ENCODE results near the gene BAK1. TPM values are rescaled to one million over a fixed set of nuclear protein-coding genes. Genes with fewer than 3 reads are reported as not detected.

BAK1 gene
- 36.4 TPM for polyA plus RNA-seq (2013, experiment 1 of 2)
- 29.6 TPM for polyA plus RNA-seq (2013, experiment 2 of 2)

- 4 to 6% methylated on average over 17 to 22 of the region's 24 CpGs for WGBS, 2 experiments (ENCODE audit: insufficient coverage in 2 of 2)
- no peaks in the 10 kb centered on the region for H3K9me3 ChIP-seq (ENCODE audit: control insufficient read depth, low read length)
- H3K27ac ChIP-seq (ENCODE audit: low read depth, low read length, severe bottlenecking) = peak within 1 kb of the TSS; percentile 45
- H3K36me3 ChIP-seq (ENCODE audit: control insufficient read depth, insufficient read depth, low read length) = peaks cover 30% of the 10 kb centered on the region
- H3K4me1 ChIP-seq (ENCODE audit: control insufficient read depth, insufficient read depth, low read length, poor library complexity, severe bottlenecking) = peaks cover 3% of the 10 kb centered on the region
- H3K4me3 ChIP-seq (ENCODE audit: extremely low read depth, insufficient read depth, low read length, poor library complexity, severe bottlenecking) = peak within 1 kb of the TSS; percentile 87
Observed at GRCh38 chr6:33579828-33580714, at the start of gene BAK1. BAK1 (minus strand) TSS chr6:33580276; CDS start chr6:33577604, 2,672 bp downstream.

DNA sequence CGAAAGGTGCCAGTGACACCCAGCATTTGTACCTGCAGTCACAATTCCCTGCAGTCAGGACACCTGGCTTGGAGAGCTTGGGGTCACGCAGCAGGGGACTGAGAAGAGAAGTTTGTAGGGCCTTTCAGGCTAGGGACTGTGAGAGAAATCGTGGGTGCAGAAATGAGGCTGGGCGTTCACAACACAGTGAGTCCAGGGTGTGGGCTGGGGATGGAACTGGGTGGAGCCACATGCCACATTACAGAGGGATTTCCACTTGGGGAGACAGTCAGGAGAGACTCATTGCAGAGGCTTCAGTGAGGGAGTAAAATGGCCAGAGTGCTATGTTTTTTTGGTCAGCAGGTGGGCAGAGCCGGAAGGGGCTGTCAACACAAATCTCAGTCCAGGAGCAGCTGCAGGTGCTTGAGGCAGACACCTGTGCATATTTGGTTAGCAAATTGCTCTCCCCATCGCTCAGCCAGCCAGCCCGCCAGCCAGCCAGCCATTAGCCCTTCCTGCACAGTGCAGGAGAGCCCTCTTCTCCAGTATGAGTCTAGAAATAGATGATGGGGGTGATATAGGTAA, 48.4 kb upstream of the BAK1 start:
- Histone ChIP-seq H3K27ac (ENCODE audit: low read depth, low read length, severe bottlenecking) (no peak overlapping the region), H3K4me3 (ENCODE audit: extremely low read depth, insufficient read depth, low read length, poor library complexity, severe bottlenecking) (no peak overlapping the region), H3K4me1 (ENCODE audit: control insufficient read depth, insufficient read depth, low read length, poor library complexity, severe bottlenecking) (no peaks in the 10 kb centered on the region), H3K9me3 (ENCODE audit: control insufficient read depth, low read length) (no peaks in the 10 kb centered on the region), H3K36me3 (ENCODE audit: control insufficient read depth, insufficient read depth, low read length) (no peaks in the 10 kb centered on the region)
- 79 to 93% methylated on average over 5 to 6 of the region's 7 CpGs for WGBS, 2 experiments (ENCODE audit: insufficient coverage in 2 of 2)

GRCh38 chr6:33627876-33628275, 47.8 kb upstream of the BAK1 start:
- Histone ChIP-seq H3K4me3 (ENCODE audit: extremely low read depth, insufficient read depth, low read length, poor library complexity, severe bottlenecking) (no peak overlapping the region), H3K4me1 (ENCODE audit: control insufficient read depth, insufficient read depth, low read length, poor library complexity, severe bottlenecking) (no peaks in the 10 kb centered on the region), H3K36me3 (ENCODE audit: control insufficient read depth, insufficient read depth, low read length) (no peaks in the 10 kb centered on the region), H3K9me3 (ENCODE audit: control insufficient read depth, low read length) (no peaks in the 10 kb centered on the region), H3K27ac (ENCODE audit: low read depth, low read length, severe bottlenecking) (no peak overlapping the region)
- WGBS, 2 experiments (ENCODE audit: insufficient coverage in 2 of 2) = 50 to 80% methylated on average over 1 to 4 of the region's 5 CpGs

DNA sequence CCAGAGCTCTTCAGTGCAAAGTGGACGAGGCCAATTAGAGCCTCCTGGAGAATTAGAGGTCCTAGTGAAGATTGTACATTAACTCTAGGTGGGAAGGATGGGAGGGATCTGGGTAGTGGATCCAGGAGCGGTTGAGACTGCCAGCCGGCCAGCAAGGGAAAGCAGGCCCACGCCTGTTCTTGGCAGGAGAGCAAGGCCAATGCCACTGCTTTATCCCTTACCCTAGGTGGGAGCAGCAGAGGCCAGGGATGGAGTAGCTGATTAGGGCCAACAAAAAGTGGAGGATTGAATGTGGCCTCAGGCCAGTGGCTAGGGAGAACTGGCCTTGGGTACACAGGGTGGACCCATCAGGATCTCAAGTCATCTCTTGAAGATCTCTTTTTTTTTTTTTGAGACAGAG, 44.8 kb upstream of the BAK1 start:
- H3K4me1 ChIP-seq (ENCODE audit: control insufficient read depth, insufficient read depth, low read length, poor library complexity, severe bottlenecking) = peaks cover 6% of the 10 kb centered on the region
- H3K9me3 ChIP-seq (ENCODE audit: control insufficient read depth, low read length) = no peaks in the 10 kb centered on the region
- no peak overlapping the region for H3K27ac ChIP-seq (ENCODE audit: low read depth, low read length, severe bottlenecking)
- H3K36me3 ChIP-seq (ENCODE audit: control insufficient read depth, insufficient read depth, low read length) = no peaks in the 10 kb centered on the region
- H3K4me3 ChIP-seq (ENCODE audit: extremely low read depth, insufficient read depth, low read length, poor library complexity, severe bottlenecking) = no peak overlapping the region
- WGBS, 2 experiments (ENCODE audit: insufficient coverage in 2 of 2) = 98 to 99% methylated on average over 4 of the region's 4 CpGs

GRCh38 chr6:33623895-33624381, 43.9 kb upstream of the BAK1 start:
- no peaks in the 10 kb centered on the region for H3K9me3 ChIP-seq (ENCODE audit: control insufficient read depth, low read length)
- H3K36me3 ChIP-seq (ENCODE audit: control insufficient read depth, insufficient read depth, low read length) = no peaks in the 10 kb centered on the region
- H3K4me1 ChIP-seq (ENCODE audit: control insufficient read depth, insufficient read depth, low read length, poor library complexity, severe bottlenecking) = peaks cover 11% of the 10 kb centered on the region
- no peak overlapping the region for H3K27ac ChIP-seq (ENCODE audit: low read depth, low read length, severe bottlenecking)
- WGBS, 2 experiments (ENCODE audit: insufficient coverage in 2 of 2) = 80 to 89% methylated on average over 6 of the region's 6 CpGs
- H3K4me3 ChIP-seq (ENCODE audit: extremely low read depth, insufficient read depth, low read length, poor library complexity, severe bottlenecking) = no peak overlapping the region

DNA sequence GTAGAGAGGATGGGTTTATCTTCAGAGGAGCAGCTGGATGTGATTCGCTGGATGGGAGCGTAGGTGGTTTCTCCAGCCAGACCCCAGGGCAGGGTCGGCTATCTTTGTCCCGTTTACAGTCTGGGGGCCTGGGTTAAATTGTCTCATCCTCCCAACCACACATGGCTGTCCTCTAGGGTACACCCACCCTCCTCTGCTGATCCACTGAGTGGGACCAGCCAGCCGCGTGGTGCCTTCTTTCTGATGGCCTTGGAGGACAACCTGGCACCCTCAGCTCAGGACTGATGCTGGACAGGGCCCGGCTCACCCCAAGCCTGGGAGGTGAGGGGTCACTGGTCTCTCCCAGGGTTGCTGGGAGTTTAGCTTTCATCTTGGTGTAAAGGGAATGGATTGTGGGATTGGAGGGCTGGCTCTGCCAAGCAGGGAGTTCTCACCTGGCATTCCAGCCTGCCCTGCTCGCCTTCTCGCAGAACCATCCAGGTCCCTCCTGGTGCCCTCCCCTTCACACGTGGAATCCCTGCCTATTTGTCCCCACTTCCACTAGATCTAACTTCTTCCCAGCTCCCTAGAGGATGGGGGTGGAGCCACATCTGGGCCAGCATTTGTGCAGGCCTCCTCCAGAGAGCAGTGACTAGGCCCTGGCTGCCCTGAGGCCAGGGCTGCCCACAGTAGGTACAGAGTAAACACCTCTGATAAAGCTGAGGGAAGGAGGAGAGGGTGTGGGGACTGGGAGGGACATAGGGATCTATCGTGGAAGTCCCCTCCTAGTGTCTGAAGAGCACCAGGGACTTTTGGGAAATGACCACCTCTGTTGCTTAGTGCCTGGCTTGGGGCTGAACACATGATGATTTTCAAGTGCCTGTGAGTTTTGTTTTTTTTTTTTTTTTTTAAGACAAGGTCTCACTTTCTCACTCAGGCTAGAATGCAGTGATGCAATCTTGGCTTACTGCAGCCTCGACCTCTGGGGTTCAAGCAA, 42.7 kb upstream of the BAK1 start:
- no peak overlapping the region for H3K4me3 ChIP-seq (ENCODE audit: extremely low read depth, insufficient read depth, low read length, poor library complexity, severe bottlenecking)
- 60 to 77% methylated on average over 7 to 8 of the region's 12 CpGs for WGBS, 2 experiments (ENCODE audit: insufficient coverage in 2 of 2)
- H3K27ac ChIP-seq (ENCODE audit: low read depth, low read length, severe bottlenecking) = no peak overlapping the region

DNA sequence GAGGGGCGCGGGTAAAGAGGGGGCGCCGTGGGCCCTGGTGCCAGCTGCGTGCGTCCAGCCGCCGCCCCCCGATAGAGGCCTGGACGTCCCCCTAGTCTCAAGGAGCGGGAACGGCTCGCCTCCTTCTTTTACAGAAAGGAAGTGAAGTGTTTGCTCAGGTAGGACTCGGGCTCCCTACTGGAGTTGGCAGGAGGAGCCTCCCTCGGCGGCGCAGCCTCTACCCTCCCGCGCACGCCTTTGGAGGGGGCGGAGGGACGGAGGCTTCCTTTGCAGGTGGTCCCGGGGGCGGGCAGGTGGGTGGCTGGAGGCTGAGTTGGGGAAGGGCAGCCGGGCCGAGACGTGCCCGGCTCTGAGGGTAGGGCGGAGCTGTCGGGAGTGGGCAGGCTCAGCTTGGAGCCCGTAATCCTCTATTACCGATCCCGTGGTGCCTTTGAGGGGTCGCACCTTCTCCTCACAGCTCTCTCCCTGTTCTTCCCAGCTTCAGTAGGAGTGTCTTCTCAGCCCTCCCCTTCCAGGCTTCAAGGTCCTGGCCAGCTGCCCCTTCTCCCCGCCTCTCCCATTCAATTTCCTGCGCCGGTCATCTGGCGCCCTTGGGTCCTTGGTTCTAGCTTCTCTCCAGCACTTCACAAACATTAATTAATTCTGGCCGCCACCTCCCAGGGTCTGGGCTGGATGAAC, 41.8 kb upstream of the BAK1 start:
- peaks cover 11% of the 10 kb centered on the region for H3K4me1 ChIP-seq (ENCODE audit: control insufficient read depth, insufficient read depth, low read length, poor library complexity, severe bottlenecking)
- H3K27ac ChIP-seq (ENCODE audit: low read depth, low read length, severe bottlenecking) = no peak overlapping the region
- no peaks in the 10 kb centered on the region for H3K36me3 ChIP-seq (ENCODE audit: control insufficient read depth, insufficient read depth, low read length)
- H3K9me3 ChIP-seq (ENCODE audit: control insufficient read depth, low read length) = no peaks in the 10 kb centered on the region
- peak overlapping the region; percentile 55 for H3K4me3 ChIP-seq (ENCODE audit: extremely low read depth, insufficient read depth, low read length, poor library complexity, severe bottlenecking)
- WGBS, 2 experiments (ENCODE audit: insufficient coverage in 2 of 2) = 4 to 8% methylated on average over 27 to 35 of the region's 39 CpGs

More for the DNA sequence above, 42.7 kb upstream of the BAK1 start:
- Histone ChIP-seq H3K36me3 (ENCODE audit: control insufficient read depth, insufficient read depth, low read length) (no peaks in the 10 kb centered on the region), H3K4me1 (ENCODE audit: control insufficient read depth, insufficient read depth, low read length, poor library complexity, severe bottlenecking) (peaks cover 11% of the 10 kb centered on the region), H3K9me3 (ENCODE audit: control insufficient read depth, low read length) (no peaks in the 10 kb centered on the region)

DNA sequence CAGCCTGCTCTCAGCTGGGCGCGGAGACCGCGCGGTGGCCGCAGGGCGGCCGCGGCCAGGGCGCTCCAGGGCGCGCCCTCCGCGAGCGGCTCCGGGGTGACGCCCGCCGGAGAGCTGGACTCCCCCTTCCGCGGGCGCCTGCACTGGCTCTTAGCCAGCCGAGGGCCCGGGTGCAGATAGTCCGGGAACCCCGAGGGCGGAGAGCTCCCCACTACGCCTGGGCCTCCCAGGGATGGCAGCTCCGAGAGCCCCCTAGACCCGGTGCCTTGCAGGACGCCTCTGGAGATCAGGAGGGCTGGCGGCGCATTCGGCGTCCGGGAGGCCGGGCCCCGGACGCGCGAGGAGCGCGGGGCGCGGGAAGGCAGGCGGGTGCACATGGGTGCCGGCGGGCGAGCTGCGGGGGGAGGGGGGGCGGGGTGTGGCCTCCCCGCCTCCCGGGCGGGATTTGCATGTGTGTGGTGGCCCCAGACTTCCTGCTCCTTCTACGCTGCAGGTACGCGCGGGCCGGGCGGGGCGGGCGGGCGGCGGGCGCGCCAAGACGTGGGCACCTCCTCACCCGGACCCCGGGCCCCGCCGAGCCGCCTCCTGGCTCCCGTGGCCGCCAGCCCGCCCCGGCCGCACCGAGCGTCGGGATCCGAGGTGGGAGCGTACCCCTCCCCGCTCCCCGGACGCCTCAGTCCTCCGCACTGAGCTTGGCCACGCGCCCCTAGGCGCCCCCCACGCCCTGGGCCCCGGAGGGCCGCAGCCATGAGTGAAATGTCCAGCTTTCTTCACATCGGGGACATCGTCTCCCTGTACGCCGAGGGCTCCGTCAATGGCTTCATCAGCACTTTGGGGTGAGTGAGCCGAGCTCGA, 41.0 kb upstream of the BAK1 start, which contains the start of gene ITPR3:
TSS of gene ITPR3 (plus strand) at position 467 of the 855 bp plus-strand sequence. CDS start at position 748, 281 bp downstream.
- WGBS, 2 experiments (ENCODE audit: insufficient coverage in 2 of 2) = 0 to 1% methylated on average over 60 to 70 of the region's 99 CpGs
- peaks cover 11% of the 10 kb centered on the region for H3K4me1 ChIP-seq (ENCODE audit: control insufficient read depth, insufficient read depth, low read length, poor library complexity, severe bottlenecking)
- no peak within 1 kb of the TSS for H3K27ac ChIP-seq (ENCODE audit: low read depth, low read length, severe bottlenecking)
- H3K36me3 ChIP-seq (ENCODE audit: control insufficient read depth, insufficient read depth, low read length) = no peaks in the 10 kb centered on the region
- H3K9me3 ChIP-seq (ENCODE audit: control insufficient read depth, low read length) = no peaks in the 10 kb centered on the region
- peak within 1 kb of the TSS; percentile 55 for H3K4me3 ChIP-seq (ENCODE audit: extremely low read depth, insufficient read depth, low read length, poor library complexity, severe bottlenecking)

DNA sequence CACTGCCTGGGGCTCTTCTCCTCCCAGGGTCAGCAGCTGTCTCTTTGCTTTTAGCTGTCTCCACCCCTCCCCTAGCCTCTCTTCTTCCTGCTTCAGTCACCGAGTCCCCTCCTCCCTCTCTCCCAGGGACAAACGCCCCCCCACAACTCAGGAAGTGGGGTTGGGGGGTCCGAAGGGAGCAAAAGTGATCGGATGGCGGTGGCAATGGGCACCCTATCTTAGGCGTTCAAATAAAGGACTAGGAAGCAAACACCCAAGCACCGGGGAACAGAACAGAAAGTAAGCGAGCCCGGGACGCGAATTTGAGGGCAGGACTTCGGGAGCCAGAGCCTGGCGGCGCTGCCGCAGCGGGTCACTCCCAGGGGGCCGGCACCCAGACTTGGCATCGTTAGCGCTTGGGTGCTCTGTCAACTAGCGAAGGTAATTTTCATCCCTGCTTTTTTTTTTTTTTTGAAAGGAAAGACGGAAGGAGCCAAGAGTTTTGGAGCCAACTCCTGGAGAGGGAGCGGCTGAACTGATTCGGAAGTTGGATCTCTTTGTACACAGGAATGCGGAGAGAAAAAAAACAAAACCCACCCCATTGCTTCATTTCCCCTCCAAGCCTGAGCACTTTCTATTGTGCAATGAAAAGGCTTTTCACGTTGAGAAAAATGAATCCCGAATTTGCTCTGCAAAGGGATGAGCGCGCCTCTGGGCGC, 40.2 kb upstream of the BAK1 start:
- Histone ChIP-seq H3K4me3 (ENCODE audit: extremely low read depth, insufficient read depth, low read length, poor library complexity, severe bottlenecking) (peak overlapping the region; percentile 55), H3K27ac (ENCODE audit: low read depth, low read length, severe bottlenecking) (no peak overlapping the region), H3K9me3 (ENCODE audit: control insufficient read depth, low read length) (no peaks in the 10 kb centered on the region), H3K4me1 (ENCODE audit: control insufficient read depth, insufficient read depth, low read length, poor library complexity, severe bottlenecking) (peaks cover 11% of the 10 kb centered on the region), H3K36me3 (ENCODE audit: control insufficient read depth, insufficient read depth, low read length) (no peaks in the 10 kb centered on the region)
- 1% methylated on average over 22 to 23 of the region's 29 CpGs for WGBS, 2 experiments (ENCODE audit: insufficient coverage in 2 of 2)

Data from mesodermal cell (in vitro differentiated cells).